ENCODE data around the gene ADAMTS12. TPM values are rescaled to one million over a fixed set of nuclear protein-coding genes. Genes with fewer than 3 reads are reported as not detected.

ADAMTS12 gene
- total RNA-seq, 1 donor from 2014 or later = 3.2 TPM

DNA sequence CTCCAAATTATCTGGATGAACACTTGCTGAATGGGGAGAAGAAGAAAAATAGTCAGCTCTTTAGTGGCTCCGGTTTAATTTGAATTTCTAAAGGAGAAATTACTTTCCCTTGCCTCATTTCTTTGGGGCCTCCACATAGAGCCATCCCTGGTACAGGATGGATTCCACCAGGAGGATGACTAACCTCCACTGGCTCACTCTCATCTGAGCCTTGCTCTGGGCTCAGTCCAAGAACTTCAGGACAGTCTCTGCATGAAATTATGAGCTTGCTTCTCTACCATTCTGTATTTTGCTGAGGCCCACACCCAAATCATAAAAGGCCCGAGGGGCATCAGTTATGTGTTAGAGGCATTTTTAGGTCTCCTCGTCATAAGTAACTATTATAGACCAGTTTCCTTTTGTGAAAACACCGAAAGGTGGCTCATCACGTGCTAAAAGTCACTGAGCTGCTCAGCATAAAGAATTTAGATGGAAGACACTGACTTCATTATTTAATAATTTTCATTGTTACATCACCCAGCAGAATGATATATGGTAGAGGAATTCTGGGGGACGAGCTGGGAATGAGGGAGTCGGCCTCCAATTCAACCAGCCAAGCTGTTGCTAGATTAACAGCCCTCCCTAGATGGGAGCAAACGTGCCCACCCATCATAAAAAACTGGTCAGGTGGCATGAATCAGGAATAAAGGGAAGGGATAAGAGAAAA is 228.9 kb downstream of the ADAMTS12 start:
- no peak for DNase-seq (ENCODE audit: low read depth in 2 of 2)

- no peak for DNase-seq (ENCODE audit: low read depth in 2 of 2)
These were observed 232.1 kb downstream of the ADAMTS12 start for GRCh38 chr5:33659526-33660169.

GRCh38 chr5:33657804-33658440 is 233.9 kb downstream of the ADAMTS12 start:
- no peak for DNase-seq (ENCODE audit: low read depth in 2 of 2)

- no peak for DNase-seq (ENCODE audit: low read depth in 2 of 2)
These were observed 234.6 kb downstream of the ADAMTS12 start for GRCh38 chr5:33657176-33657575.

DNA sequence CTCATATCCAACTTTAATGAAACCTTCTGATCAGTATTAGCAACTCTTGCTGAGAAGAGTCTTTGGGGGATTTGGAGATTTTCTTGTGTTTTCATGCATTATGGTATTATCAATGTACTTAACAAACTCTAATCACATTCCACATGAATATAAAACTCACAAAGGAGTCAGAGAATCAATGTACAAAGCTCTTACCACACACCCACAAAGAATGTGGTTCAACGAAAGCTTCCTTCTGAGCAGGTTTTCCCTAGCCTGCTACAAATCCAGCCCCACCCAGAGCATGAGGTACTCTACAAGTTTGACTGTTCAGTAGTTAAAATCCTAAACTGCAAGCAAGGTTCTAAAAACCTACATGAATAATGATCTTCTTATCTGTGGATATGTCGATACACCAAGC is 240.9 kb downstream of the ADAMTS12 start:
- no peak for DNase-seq (ENCODE audit: low read depth in 2 of 2)

DNA sequence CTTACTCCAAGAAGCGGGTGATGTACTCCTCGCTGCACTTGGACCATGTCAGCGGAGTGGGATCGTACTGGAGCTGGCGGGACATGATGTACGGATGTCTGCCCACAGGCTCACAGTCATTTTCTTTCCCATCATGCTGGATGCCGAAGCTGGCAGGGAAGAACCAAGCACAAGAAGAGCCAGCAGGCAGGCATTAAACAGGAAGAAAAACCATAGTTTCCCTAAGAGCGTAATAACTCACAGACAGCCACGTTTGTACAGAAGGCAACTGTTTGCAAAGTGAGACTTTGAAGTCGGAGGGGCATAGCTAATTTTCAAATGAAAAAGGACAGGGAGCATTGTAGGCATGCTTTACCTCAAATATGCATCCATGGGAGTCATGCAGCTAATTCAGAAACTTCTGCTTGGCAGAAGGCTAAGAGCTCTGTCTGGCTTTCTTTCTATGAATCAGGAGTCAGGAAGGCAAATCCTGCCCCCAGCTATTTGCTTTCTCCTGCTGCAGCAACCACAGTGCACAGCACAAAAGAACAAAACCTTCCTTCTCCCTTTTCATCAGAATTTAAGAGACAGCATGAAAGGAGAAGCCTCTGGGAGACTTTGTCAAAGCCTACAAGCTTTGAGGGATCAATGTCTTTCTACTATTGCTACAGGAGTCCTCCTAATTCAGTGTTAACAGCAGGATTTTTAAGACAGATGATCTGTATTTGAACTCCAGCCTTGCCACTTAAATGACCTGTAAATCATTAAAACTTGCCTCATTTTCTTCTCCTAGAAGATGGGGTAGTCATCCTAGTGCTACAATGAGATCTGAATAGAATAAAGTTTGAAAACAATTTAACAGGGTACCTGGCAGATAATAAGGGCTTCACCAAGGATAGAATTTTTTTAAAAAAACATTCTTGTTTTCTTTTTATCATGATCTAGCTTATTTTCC is 242.0 kb downstream of the ADAMTS12 start:
- no peak for DNase-seq (ENCODE audit: low read depth in 2 of 2)

DNA sequence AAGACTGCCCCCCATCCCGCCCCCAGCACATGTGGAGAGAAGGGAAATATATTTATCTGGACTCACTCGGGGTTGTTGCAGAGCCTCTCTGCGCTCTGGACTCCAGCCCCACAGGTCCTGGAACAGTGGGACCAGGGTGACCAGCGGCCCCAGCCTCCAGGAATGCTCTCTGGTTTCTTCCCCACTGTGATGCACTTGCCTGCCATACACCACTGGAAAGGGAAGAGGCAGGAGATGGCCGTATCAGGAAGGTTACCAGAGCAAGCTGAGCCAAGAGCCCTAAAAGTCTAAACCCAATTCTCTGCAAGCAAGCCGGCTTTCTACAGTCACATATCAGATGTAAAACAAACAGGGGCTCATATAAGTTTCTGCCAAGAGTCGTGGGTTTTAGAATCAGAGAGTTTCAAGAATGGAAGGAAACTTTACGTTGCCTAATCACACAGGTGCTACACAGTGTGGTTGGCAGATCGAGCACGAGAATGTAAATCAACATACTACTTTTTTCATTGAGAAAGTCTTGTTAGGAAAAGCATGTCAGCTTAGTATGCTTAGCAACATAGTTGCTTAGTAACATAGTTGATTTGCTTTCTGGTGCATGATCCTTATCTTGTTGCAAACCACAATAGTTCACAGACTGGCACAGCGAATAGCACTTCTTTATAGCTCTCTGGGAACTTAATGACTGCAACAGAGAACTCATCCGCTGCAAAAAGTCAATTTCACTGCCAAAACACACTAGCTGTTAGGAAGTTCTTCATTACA is 249.9 kb downstream of the ADAMTS12 start:
- peak; percentile 4 to 28 for DNase-seq (ENCODE audit: low read depth in 2 of 2)

DNA sequence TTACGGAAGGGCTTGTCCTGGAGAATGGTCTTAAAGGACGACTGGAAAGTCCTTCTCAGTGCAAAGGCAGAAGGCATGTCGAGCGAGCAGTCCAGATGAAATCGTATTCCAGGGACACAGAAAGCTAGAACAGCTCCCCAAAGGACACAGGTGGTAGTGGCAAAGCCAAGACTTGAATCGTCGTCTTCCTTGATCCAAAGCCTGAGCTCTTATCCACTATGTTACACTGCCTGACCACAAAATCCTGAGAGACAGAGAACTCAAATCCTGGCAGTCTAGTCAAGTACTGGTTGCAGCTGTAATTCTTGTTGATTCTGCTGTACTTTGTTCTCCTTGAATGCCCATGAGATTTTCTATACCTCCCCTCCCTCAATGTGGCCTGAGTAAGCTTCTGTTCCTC is 252.3 kb downstream of the ADAMTS12 start:
- DNase-seq (ENCODE audit: low read depth in 2 of 2) = no peak

GRCh38 chr5:33637011-33637410 is 254.8 kb downstream of the ADAMTS12 start:
- no peak for DNase-seq (ENCODE audit: low read depth in 2 of 2)

DNA sequence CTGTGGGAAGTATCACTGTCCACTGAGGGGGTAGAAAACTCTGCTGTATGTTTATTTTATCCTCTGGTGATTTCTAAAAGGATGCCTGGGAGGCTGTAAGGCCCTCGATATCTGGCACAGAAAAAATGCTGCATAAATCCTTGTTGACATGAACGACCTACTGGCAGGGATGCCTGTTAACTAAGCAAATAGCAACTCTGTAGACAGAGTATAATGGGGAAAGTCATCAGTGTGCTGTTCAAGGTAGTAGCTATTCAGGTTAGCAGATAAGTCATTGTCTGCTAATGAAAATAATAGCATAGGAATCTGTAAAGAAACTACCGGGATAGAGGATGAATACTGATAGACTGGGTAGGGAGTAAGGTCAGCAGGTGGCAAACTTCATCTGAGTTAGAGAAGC is 256.2 kb downstream of the ADAMTS12 start:
- DNase-seq (ENCODE audit: low read depth in 2 of 2) = no peak

- no peak for DNase-seq (ENCODE audit: low read depth in 2 of 2)
These were observed 258.1 kb downstream of the ADAMTS12 start for GRCh38 chr5:33633699-33634098.

GRCh38 chr5:33631786-33632185 is 260.0 kb downstream of the ADAMTS12 start:
- no peak for DNase-seq (ENCODE audit: low read depth in 2 of 2)

DNA sequence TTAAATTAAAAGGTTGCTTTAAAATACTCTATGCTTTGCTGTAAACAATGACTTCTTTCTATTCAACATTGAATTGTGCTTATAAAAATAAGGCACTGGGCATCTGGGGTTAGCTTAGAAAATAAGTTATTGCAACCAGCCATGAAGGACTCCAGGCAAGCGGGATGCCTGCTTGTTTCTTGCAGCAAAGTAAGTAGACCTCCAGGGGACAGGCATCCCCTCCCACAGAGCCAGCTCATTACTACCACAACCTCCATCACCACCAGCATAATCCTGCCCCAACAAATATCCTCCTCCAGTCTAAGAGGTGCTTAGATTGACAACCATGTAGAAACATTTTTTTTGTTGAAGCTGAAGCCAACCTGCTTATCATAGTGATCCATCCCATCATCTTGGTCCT is 260.7 kb downstream of the ADAMTS12 start:
- DNase-seq (ENCODE audit: low read depth in 2 of 2) = no peak

- DNase-seq (ENCODE audit: low read depth in 2 of 2) = no peak
These were observed 261.8 kb downstream of the ADAMTS12 start for GRCh38 chr5:33629999-33630398.

DNA sequence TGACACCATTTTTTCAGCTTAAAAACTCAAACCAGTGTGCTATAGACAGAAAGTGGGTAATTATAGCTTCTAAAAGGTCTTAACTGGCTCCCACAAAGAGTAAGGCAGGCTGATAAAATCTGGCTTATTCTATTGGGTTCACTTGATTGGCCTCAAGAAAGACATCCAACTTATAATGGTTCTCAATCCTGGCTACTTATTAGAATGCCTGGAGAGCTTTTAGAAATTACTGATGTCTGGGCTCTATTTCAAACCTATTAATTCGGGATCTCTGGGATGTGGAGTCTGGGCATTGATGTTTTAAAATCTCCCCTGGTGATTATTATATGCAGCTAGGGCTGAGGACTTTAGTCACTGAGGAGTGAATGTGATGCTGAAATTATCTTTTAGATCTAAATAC is 263.0 kb downstream of the ADAMTS12 start:
- no peak for DNase-seq (ENCODE audit: low read depth in 2 of 2)

- DNase-seq (ENCODE audit: low read depth in 2 of 2) = no peak
These were observed 270.3 kb downstream of the ADAMTS12 start for GRCh38 chr5:33621514-33621913.

GRCh38 chr5:33614039-33614438 is 277.8 kb downstream of the ADAMTS12 start:
- DNase-seq (ENCODE audit: low read depth in 2 of 2) = no peak

- DNase-seq (ENCODE audit: low read depth in 2 of 2) = no peak
These were observed 279.4 kb downstream of the ADAMTS12 start for GRCh38 chr5:33612386-33612785.

GRCh38 chr5:33611877-33612276 is 279.9 kb downstream of the ADAMTS12 start:
- DNase-seq (ENCODE audit: low read depth in 2 of 2) = no peak

DNA sequence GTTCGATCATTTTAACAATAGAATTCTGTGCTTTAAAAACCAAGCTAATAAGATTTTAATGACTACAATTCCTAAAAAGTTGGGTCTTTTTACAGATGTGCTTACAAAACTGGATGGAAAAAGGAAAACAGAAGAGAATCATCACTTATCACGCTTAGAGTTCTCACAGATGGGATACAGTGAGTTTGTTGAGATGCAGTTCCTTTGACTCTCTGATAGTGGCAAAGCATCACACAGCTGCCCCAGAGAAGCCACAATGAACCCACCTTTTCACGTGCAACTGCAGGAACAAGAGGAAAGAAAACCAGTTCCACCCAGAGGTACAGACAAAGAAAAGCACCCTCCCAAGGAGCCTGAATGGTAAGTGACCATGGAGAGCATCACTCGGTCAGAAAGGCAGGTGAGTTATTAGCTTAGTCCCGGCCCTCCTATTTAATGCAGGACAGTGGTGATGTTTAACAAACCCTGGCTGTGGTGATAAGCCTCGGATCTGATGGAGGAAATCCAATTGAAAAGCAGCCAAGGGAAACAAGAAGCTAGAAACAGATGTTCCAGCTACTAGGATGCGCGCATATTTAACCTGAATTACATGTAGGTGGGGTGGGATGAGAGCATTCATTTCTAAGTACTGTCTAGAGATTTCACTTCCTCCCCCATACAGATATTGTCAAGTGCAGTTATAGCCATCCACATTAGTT is 283.3 kb downstream of the ADAMTS12 start:
- DNase-seq (ENCODE audit: low read depth in 2 of 2) = peak in 1 of 2 donors; percentile 53

Measured in lung microvascular endothelial cell (primary cell).